ENCODE data around the gene MRPS26.

GRCh38 chr20:3043322-3043721 is 2.5 kb upstream of the MRPS26 start, which contains the start of gene GNRH2:
- TF ChIP-seq POLR2A (IDR thresholded peaks at IDR 0.05; ENCODE audit: low read length) (no peak), GATA1 (IDR thresholded peaks at IDR 0.05; ENCODE audit: low read depth, low read length) (no peak)

Measured in erythroblast (primary cell).